Large intestine (tissue), 3 donors: ENCODE data around the gene GAREM2. TPM values are rescaled to one million over a fixed set of nuclear protein-coding genes. Genes with fewer than 3 reads are reported as not detected.
"Not testable (repeated sequence)": the region's sequence is repeated elsewhere in the genome, so short reads cannot be mapped to it uniquely, and the experiment has no call there.

Experiments
- DNase-seq, 2 donors: peaks; one replicate each; pipeline versions ENCODE4 v3.0.0 to v3.0.0-alpha.2; 2013
- H3K27ac ChIP-seq: one replicate; pipeline ENCODE4 v1.5.1; 2013; ENCODE audit warnings: low read length
- H3K27me3 ChIP-seq: 2 replicates; pipeline ENCODE4 v1.6.1; 2013; ENCODE audit warnings: low read length; ENCODE audit not compliant: control insufficient read depth, insufficient read depth
- H3K36me3 ChIP-seq: 2 replicates; pipeline ENCODE4 v1.6.1; 2013; ENCODE audit warnings: low read length; ENCODE audit not compliant: control insufficient read depth, insufficient read depth
- H3K4me1 ChIP-seq: one replicate; pipeline ENCODE4 v1.6.1; 2013; ENCODE audit warnings: low read length; ENCODE audit not compliant: control insufficient read depth, insufficient read depth
- H3K4me3 ChIP-seq: one replicate; pipeline ENCODE4 v1.5.1; 2013; ENCODE audit warnings: low read length
- H3K9me3 ChIP-seq: one replicate; pipeline ENCODE4 v1.6.1; 2013; ENCODE audit warnings: mild to moderate bottlenecking, low read depth, low read length, moderate library complexity; ENCODE audit not compliant: control insufficient read depth
- WGBS: methylation state at CpG from one replicate; pipeline ENCODE4 v1.1.5; 2013; ENCODE audit warnings: low lambda C conversion rate; ENCODE audit not compliant: insufficient coverage; 5-methylcytosine and 5-hydroxymethylcytosine counted together
- polyA plus RNA-seq: library from polyadenylated mRNA; unstranded; fragments of 120-200 nt; gene quantifications from one replicate; pipeline ENCODE4 v1.2.1, GENCODE V29; 2013

Gene GAREM2
- polyA plus RNA-seq, 1 donor = 2.4 TPM

DNA sequence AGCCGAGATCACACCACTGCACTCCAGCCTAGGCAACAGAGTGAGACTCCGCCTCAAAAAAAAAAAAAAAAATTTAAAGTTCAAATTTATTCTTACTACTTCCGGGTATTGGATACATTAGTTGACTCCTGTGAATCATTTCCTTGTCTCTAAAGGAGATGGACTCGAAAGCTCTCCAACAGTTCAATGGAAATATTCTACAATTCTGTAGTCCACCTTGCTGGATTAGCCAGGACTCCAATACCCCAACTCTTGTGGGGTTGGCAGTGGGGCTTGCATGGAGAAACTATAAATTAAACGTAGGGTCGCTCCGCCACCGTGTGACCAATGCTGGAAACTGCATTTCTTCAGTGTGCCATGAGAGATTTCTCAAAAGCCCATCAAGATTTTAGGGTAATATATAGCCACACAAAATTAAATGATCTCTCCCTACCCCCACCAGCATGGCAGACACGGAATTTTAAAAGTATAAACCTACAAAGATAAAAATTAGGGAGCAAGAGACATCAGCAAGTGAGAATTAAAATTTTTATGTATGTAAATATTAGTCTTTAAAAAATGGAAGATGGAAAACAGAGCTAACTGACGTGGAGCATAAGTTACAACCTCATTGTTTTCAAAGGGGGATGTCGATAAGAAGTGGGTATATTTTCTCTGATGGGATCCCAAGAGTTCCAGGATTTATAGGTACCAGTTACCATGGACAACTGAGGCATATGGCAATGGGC lies 27.8 kb upstream of the GAREM2 start:
- no peaks in the 10 kb centered on the region for H3K36me3 ChIP-seq
- no peak overlapping the region for H3K27ac ChIP-seq
- DNase-seq = peak in 1 of 2 donors; percentile 48
- no peaks in the 10 kb centered on the region for H3K27me3 ChIP-seq
- no peak overlapping the region for H3K4me3 ChIP-seq
- peaks cover 9% of the 10 kb centered on the region for H3K4me1 ChIP-seq
- H3K9me3 ChIP-seq = peaks cover 3% of the 10 kb centered on the region
- WGBS = 25% methylated on average over 2 of the region's 11 CpGs

DNA sequence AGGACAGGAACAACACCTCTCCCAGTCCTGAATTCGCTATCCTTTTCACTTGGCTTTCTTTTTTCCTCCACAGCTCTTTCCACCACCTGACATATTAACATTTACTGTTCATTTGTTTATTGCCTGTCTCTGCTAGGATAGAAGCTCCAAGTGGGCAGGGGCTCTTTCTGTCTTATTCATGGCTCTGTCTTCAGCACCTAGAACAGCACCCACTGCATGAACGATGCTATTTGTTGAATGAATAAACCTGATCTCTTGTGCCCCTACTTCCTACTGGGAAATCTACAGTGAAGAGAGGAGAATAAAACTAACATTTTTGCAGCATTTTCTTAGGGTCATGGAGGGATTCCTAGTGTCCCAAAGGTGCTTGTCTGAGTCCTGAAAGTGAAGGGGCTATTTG lies 24.4 kb upstream of the GAREM2 start:
- peaks cover 8% of the 10 kb centered on the region for H3K4me1 ChIP-seq
- H3K4me3 ChIP-seq = no peak overlapping the region
- H3K27ac ChIP-seq = no peak overlapping the region
- 67% methylated on average over 1 of the region's 2 CpGs for WGBS
- H3K9me3 ChIP-seq = no peaks in the 10 kb centered on the region
- DNase-seq = no peak
- no peaks in the 10 kb centered on the region for H3K36me3 ChIP-seq
- H3K27me3 ChIP-seq = no peaks in the 10 kb centered on the region

- no peak for DNase-seq
- no peaks in the 10 kb centered on the region for H3K9me3 ChIP-seq
- no peak overlapping the region for H3K4me3 ChIP-seq
- no peaks in the 10 kb centered on the region for H3K36me3 ChIP-seq
- no peaks in the 10 kb centered on the region for H3K27me3 ChIP-seq
- 71% methylated on average over 6 of the region's 12 CpGs for WGBS
- no peaks in the 10 kb centered on the region for H3K4me1 ChIP-seq
- H3K27ac ChIP-seq = no peak overlapping the region
Measured at GRCh38 chr2:26150243-26150642, 22.6 kb upstream of the GAREM2 start.

- Histone ChIP-seq H3K36me3 (no peaks in the 10 kb centered on the region), H3K9me3 (no peaks in the 10 kb centered on the region), H3K27me3 (no peaks in the 10 kb centered on the region), H3K4me3 (no peak overlapping the region), H3K4me1 (no peaks in the 10 kb centered on the region), H3K27ac (no peak overlapping the region)
- DNase-seq = no peak
- 100% methylated on average over 2 of the region's 5 CpGs for WGBS
Measured at GRCh38 chr2:26157580-26157979, 15.3 kb upstream of the GAREM2 start.

DNA sequence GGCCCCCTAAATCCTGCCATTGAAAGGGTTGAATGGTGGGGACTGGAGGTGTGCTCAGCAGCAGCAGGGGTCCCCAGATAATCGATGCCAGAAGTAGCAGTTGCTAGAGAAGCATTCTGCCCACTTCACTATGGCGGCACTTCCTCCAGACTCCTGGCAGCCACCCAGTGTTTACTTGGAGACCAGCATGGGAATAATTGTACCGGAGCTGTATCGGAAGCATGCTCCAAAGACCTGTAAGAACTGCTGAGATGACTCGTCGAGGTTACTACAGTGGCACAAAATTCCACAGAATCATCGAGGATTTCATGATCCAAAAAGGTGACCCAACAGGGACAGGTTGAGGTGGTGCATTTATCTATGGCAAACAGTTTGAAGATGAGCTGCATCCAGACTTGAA lies 11.0 kb upstream of the GAREM2 start:
- WGBS = no CpG with 5 or more reads among the region's 7 CpGs
- no peaks in the 10 kb centered on the region for H3K27me3 ChIP-seq
- H3K36me3 ChIP-seq = no peaks in the 10 kb centered on the region
- H3K27ac ChIP-seq = no peak overlapping the region
- no peak for DNase-seq
- H3K9me3 ChIP-seq = no peaks in the 10 kb centered on the region
- peaks cover 4% of the 10 kb centered on the region for H3K4me1 ChIP-seq
- H3K4me3 ChIP-seq = no peak overlapping the region

GRCh38 chr2:26162963-26163362 lies 9.9 kb upstream of the GAREM2 start:
- H3K4me3 ChIP-seq = no peak overlapping the region
- no peak for DNase-seq
- no peaks in the 10 kb centered on the region for H3K27me3 ChIP-seq
- H3K27ac ChIP-seq = no peak overlapping the region
- H3K4me1 ChIP-seq = peaks cover 4% of the 10 kb centered on the region
- H3K9me3 ChIP-seq = no peaks in the 10 kb centered on the region
- WGBS = 95% methylated on average over 2 of the region's 10 CpGs
- H3K36me3 ChIP-seq = no peaks in the 10 kb centered on the region

- Histone ChIP-seq H3K27ac (peak overlapping the region; percentile 56), H3K4me3 (no peak overlapping the region), H3K9me3 (no peaks in the 10 kb centered on the region), H3K36me3 (no peaks in the 10 kb centered on the region), H3K27me3 (no peaks in the 10 kb centered on the region), H3K4me1 (peaks cover 4% of the 10 kb centered on the region)
- peak; percentile 58 to 79 for DNase-seq
- no CpG with 5 or more reads among the region's 1 CpG for WGBS
Measured at GRCh38 chr2:26164231-26164630, 8.7 kb upstream of the GAREM2 start.

- Histone ChIP-seq H3K4me1 (peaks cover 4% of the 10 kb centered on the region), H3K27me3 (no peaks in the 10 kb centered on the region), H3K27ac (peak overlapping the region; percentile 2), H3K4me3 (no peak overlapping the region), H3K9me3 (no peaks in the 10 kb centered on the region), H3K36me3 (no peaks in the 10 kb centered on the region)
- peak in 1 of 2 donors; percentile 17 for DNase-seq
- no CpG with 5 or more reads among the region's 8 CpGs for WGBS
Measured at GRCh38 chr2:26164641-26165211, 8.2 kb upstream of the GAREM2 start.

GRCh38 chr2:26165403-26165802 lies 7.5 kb upstream of the GAREM2 start:
- DNase-seq = no peak
- Histone ChIP-seq H3K36me3 (no peaks in the 10 kb centered on the region), H3K27me3 (no peaks in the 10 kb centered on the region), H3K4me3 (no peak overlapping the region), H3K27ac (no peak overlapping the region), H3K4me1 (peaks cover 4% of the 10 kb centered on the region), H3K9me3 (no peaks in the 10 kb centered on the region)
- 88% methylated on average over 3 of the region's 4 CpGs for WGBS

DNA sequence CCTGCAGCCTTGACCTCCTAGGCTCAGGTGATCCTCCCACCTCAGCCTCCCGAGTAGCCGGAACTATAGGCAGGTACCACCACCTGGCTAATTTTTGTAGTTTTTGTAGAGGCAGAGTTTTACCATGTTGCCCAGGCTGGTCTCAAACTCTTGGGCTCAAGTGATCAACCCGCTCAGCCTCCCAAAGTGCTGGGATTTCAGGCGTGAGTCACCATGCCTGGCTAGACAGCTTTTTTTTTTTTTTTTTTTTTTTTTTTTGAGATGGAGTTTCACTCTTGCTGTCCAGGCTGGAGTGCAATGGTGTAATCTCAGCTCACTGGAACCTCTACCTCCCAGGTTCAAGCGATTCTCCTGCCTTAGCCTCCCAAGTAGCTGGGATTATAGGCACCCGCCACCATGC lies 6.3 kb upstream of the GAREM2 start:
- DNase-seq, H3K27ac ChIP-seq, H3K36me3 ChIP-seq, H3K4me1 ChIP-seq, H3K27me3 ChIP-seq, H3K4me3 ChIP-seq, H3K9me3 ChIP-seq: not testable (repeated sequence)
- WGBS = no CpG with 5 or more reads among the region's 6 CpGs

DNA sequence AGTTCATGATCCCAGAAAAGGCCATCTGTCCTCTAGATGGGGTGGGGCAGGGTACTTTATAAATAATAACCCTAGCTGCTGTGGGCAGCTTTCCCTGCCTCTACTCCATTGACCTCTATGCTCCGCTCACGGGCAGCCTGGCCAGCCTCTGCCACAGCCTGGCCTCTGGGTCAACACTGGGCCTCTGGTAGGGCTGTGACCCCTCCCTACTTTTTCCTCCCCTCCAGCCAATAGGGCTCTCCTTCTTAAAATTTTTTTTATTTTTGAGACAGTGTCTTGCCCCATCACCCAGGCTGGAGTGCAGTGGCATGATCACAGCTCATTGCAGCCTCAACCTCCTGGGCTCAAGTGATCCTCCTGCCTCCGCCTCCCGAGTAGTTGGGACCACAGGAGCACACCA lies 4.1 kb upstream of the GAREM2 start:
- peaks cover 18% of the 10 kb centered on the region for H3K27me3 ChIP-seq
- H3K9me3 ChIP-seq = peaks cover 4% of the 10 kb centered on the region
- no peak overlapping the region for H3K4me3 ChIP-seq
- 100% methylated on average over 2 of the region's 4 CpGs for WGBS
- no peaks in the 10 kb centered on the region for H3K36me3 ChIP-seq
- no peak overlapping the region for H3K27ac ChIP-seq
- no peak for DNase-seq
- peaks cover 6% of the 10 kb centered on the region for H3K4me1 ChIP-seq
